Kasumi-1 (cell line): ENCODE results near the gene DPF3.

Experiments used
- DNase-seq, 2 experiments: peaks; one replicate each; lab custom pipeline; 2025; lab: John Stamatoyannopoulos, UW

DPF3 gene

DNA sequence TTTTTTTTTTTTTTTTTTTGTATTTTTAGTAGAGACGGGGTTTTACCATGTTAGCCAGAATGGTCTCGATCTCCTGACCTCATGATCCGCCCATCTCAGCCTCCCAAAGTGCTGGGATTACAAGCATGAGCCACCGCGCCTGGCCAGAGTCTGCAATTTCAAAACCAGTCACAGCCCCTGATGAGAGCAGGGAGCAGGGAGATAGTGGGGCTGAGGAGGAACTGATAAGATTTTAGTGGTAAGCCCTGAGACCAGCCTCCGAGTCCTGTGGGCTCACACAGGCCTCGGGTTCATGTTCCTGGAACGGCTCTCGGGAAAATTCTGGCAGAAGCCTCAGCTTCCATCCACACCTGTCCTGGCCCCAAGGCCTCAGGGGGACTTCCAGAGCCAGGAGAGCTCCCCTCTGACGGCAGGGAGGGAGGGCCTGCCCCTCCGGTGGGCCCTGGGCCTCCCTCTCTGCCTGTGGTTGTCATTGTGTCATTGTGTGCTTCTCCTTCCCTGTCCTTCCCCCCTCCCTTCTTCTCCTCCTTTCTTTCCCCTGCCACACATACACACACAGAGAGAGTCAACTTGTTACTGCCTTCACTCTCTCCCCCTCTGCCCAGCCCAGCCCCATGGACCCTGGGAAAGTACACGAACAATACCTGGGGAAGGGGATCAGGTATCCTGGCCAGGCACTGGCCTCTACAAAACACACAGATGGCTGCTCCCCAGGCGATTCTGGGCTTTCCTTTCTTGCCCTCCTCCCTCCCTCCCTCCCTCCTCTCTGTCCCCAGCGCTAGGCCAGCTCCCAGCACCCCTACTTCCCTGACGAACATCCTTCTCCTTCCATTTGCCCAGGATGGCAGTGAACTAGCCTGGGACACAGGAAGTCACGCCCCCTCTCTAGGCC, 294.1 kb downstream of the DPF3 start:
- DNase-seq = peak in 1 of 2 experiments; percentile 1

- no peak for DNase-seq
These were observed 295.6 kb downstream of the DPF3 start for GRCh38 chr14:72598306-72598705.

DNA sequence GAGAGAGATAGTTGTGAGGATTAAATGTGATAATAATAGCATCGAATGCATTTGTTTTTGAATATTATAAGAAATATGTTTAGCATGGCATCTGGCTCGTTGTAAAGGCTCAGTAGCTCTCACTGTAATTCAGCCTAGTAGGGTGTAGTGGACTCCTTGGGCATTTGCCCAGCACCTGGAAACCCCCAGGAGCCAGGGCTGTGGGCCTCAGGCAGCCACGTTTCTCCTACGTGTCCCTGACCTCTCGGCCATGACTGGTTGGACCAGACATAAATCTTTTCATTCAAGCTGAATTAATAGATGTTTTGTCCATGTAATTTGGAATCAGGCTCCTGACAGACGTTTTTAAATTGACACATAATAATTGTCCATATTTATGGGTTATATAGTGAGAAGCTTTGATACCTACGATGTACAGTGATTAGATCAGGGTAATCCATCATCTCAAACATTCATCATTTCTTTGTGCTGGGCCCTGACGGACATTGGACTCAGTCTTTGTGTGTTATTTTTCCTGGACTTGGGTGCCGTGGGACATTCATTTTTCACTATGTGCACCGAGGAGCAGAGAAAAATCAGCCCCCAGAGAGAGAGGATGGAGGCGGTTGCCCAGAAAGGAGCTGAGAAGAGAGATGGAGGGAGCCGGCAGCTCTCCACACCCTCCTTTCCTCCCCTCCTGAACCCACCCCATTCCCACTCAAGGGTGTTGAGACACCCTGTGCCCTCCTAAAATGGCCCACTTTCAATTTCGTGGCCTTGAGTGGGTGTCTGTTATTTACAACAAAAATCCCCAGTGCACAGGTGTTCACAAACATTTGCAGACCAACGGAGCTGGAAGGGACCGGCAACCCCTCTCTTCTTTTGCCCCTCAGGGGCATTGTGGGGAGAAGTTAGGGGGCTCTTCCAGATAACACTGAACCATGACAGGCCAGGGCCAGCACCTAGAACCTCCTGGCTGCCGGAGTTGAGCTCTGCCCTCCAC, 296.4 kb downstream of the DPF3 start:
- no peak for DNase-seq

GRCh38 chr14:72595152-72595862, 298.6 kb downstream of the DPF3 start:
- DNase-seq = no peak

DNA sequence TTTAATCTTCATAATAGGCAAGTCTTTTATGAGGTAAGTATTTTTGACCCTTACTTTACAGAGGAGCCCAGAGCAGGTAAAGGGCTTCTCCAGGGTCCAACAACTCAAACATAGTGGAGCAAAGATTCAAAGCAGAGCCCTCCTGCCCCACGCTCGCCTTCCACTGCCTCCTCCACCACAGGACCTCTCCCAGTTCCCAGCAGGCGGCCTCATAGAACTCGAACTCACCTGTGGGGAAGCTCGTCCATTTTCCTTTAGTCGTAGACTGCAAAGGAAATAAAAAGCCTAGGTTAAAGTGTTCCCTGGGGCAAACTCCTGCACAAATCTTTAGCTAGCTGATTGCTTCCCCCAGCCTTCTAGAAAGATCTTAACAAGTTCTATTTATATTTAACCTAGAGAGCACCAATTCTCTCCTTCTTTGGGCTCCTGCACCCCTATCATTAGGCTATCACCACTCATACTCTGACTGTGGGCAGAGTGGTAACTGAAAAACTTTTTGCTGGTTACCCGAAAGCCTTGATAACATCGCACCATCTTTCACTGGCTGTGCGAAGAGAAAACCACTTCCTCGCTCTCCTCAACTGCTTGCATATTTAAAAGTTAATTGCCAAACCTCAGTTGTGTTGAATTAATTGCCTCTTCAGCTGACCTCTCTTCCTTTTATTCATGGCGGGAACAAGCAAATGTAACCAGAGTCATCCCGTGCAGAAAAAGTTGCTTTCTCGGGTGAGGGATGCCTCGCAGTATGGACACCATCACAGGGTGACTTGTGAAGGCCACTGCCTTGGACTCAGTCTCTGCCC, 299.6 kb downstream of the DPF3 start:
- peak in 1 of 2 experiments; percentile 21 for DNase-seq

DNA sequence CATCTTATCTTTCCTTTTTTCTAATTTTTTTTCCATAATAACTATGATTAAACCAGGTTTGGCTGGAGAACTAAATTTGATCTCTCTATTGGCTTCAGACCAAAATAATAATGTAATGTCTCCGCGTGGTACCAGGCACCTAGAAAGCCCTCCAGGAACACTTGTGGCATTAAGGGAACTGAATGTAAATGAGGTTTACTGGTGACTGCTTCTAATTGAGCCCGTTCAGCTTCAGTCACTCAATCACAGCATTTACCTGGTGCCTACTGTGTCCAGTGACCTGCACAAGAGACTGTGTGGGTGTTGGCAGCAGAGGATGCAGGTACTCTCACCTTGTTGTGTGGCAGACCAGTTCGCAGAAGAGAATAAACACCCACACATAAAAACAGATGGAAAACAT, 302.5 kb downstream of the DPF3 start:
- DNase-seq = no peak

GRCh38 chr14:72590577-72590976, 303.3 kb downstream of the DPF3 start:
- peak; percentile 19 to 34 for DNase-seq

- no peak for DNase-seq
These were observed 304.2 kb downstream of the DPF3 start for GRCh38 chr14:72589652-72590051.

DNA sequence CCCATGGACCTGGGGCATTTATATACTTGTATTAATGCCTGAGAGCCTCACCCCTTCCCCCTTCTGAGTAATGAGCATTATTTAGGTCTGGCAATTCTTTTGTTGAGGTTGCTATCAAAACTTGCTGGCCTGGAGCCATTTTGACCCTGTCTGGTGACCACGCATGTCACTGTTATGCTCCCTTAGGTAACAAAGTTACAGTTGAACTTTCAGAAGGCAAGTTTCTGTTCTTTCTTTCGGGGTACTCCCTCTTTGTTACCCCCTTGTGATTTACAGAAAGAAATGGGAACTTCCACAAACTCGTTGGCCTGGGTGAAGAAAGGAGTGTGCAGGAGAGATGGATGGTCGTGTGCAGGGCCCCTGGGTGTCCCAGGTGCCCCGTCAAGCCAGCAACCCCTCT, 305.4 kb downstream of the DPF3 start:
- no peak for DNase-seq

- DNase-seq = no peak
These were observed 310.3 kb downstream of the DPF3 start for GRCh38 chr14:72583316-72584272.

- no peak for DNase-seq
These were observed 311.3 kb downstream of the DPF3 start for GRCh38 chr14:72582582-72582981.

DNA sequence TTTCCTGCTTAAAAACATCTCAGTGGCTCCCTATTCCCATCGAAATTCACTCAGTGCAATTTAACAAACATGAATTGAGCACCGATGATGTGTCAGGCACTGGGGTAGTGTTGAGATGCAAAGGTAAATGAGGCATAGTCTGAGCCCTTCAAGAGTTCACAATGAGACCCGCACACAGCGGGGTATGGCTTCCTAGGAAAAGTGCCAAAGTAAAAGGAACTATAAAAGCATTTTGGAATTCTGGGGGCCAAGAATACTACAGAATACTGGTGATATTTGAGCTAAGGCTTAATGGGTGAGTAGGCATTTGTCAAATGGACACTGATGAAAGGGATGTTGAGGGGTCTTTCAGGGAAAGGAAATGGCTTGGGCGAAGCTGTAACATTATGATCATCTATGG, 315.4 kb downstream of the DPF3 start:
- no peak for DNase-seq

DNA sequence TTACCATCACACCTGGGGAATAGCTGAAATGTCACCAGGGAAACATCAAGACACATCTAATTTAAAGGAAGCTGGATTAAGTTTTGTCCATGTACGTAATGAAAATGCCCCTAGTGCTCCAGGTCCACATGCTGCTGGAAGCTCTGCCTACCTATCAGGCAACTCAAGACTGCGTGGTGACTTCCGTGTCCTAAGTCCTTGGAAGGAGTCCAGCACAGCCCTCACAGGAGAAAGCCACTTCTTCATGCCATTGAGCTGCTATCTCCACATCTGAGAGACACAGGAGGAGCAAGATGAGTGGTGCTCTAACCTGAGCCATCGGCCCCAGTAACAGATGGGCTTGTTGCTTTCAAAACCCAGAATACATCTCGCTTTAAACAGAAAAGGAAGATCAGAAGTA, 316.4 kb downstream of the DPF3 start:
- DNase-seq = no peak

DNA sequence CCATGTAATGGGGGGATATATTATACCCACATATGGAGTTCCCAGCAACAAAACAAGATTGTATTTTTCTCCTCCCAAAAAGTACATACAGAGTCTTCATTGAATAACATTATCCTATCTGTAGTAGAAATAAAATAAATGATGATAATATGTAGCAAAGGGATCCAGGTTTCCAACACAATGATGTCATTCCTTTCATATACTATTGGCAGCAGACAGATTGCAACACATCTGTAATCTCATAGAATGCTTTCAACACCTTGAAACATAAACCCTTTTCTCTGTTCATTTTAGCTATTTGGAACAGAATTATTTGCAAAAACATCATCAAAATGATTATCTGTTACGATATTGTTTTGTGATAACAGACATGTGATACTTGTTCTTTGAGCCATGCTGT, 317.6 kb downstream of the DPF3 start:
- DNase-seq = no peak

DNA sequence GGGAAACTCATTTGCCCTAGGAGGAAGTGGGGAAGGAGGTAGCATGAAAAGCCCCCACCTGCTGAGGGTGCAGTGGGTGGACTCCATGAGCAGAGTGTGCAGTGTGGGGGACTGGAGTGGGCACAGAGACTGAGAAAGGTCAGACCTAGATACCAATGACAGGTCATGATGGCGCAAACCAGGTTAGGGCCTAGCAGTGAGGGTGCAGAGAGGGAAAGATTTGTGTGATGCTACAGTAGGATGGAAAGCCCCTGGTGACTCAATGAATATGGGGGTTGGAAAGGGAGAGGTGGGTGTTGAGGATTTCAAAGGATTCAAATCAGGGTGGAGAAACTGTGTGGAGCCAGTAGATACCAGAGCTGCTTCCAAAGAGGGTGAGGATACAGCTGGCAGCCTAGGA, 319.2 kb downstream of the DPF3 start:
- no peak for DNase-seq

DNA sequence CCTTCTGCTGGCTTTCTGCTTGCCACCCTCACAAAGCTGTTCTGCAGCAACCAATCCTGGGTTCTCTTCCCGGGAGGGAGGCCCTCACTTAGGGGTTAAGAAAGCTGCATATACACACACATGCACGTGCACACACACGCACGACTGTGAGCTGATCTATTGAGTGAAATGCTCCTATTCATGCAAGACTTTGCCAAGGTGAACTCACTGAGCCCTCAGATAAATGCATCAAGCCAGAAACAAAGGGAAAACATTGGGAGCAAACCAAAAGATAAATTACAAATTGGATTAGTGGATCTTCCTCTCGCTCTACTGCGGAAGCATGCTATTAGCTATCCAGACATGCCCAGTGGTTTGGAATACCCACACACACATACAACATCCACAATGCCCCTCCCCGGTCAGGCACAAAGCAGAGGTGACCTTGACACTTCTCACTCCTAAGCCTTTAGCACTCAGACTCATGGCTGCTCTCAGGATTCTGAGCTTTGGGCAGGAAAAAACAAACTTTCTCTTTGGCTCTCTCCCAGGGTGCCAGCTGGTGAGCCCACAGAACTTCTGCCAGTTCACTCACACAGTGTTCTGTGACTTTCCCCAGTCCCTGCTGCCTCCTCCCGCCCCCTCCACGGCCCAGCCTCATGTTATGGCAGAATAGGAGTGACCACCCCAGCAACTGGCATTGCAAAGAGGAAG, 320.0 kb downstream of the DPF3 start:
- no peak for DNase-seq
